ENCODE results near the gene SH2D5. TPM values are rescaled to one million over a fixed set of nuclear protein-coding genes. Genes with fewer than 3 reads are reported as not detected.

SH2D5 gene
- total RNA-seq, 1 experiment from 2014 or later = 10.4 TPM

DNA sequence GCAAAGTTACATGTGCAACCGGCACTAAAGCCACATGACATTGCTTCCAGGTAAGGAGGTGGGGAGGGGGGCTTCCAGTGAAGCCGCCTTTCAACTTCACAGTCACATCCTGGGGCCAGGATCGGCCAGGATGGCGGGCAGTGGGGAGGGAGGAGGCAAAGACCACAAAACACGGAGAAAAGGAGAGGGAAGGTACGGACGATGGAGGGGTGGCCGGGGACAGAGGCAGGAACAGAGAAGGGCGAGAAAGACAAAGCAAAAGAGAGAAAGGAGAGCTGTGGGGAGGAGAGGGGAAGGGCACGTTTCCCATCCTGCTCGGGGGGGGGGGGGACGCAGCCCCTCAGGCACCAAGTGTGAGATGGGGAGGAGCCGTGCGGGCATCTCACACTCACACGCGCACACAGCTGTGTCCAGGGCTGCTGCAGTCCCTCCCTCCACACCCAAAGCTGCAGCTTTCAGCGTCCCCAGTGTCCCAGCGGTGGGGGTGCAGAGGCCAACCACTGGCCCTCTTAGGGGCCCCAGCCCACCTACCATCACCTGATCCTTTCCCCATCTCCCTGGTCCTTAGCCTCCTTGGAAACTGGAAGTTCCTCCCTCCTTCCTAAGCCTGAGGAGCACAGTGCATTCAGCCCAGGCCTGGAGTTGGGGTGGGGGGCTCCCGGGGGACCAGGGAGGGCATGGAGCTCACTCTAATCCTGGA lies 2.4 kb downstream of the SH2D5 start:
- H2AFZ ChIP-seq (ENCODE audit: low read depth, low read length, poor library complexity, severe bottlenecking) = no peak overlapping the region
- CTCF ChIA-PET = interaction anchor here (0.8 kb wide), 1 partner anchor 465 kb away, joined by 4 read pairs; no protein-coding TSS in a partner anchor
- BruUV-seq (replicated peaks) = no TSS peak
- intact Hi-C loops (cut with micrococcal nuclease) = no loop called here
- RAD21 ChIA-PET (ENCODE audit: low non-redundant PET in 1 of 2, low total read pairs in 2 of 2, uncharacterized antibody in 2 of 2, unreplicated experiment in 2 of 2) = no interaction called here
- no peak overlapping the region for H3K4me2 ChIP-seq (ENCODE audit: low read length)
- POLR2A ChIA-PET = no interaction called here
- H3K9ac ChIP-seq (ENCODE audit: low read length) = no peak overlapping the region
- H3K4me3 ChIP-seq (replicated peaks in 1 of 2; ENCODE audit: low read depth in 1 of 2, low read length in 2 of 2) = no peak overlapping the region
- no peak overlapping the region for H3K27ac ChIP-seq (ENCODE audit: low read depth, low read length)
- no peaks in the 10 kb centered on the region for H3K9me2 ChIP-seq (ENCODE audit: insufficient read depth)
- DNase-seq (ENCODE audit: low read depth, low spot score) (no peak), ATAC-seq (no peak)
- TF ChIP-seq ZBTB33 (IDR thresholded peaks at IDR 0.05; ENCODE audit: extremely low read depth, insufficient replicate concordance, low read length) (no peak), CEBPB (IDR thresholded peaks at IDR 0.05; ENCODE audit: low read depth) (no peak), EZH2phosphoT487 (IDR thresholded peaks at IDR 0.05; ENCODE audit: borderline replicate concordance) (no peak), POLR2AphosphoS5 (IDR thresholded peaks at IDR 0.05; ENCODE audit: low read depth, low read length) (no peak), ZNF274 (IDR thresholded peaks at IDR 0.05; ENCODE audit: low read depth, low read length) (no peak), ATF3 (IDR thresholded peaks at IDR 0.05) (no peak), FOSL1 (IDR thresholded peaks at IDR 0.05; ENCODE audit: low read depth) (no peak), POLR2A (IDR thresholded peaks at IDR 0.05; ENCODE audit: borderline replicate concordance, extremely low read depth, insufficient read depth, insufficient read length) (no peak), ZFX (IDR thresholded peaks at IDR 0.05) (no peak), CBX3 (IDR thresholded peaks at IDR 0.05; ENCODE audit: low read depth) (no peak), EGR1 (IDR thresholded peaks at IDR 0.05; ENCODE audit: low read depth) (no peak)
- TF ChIP-seq, protein P1, sequence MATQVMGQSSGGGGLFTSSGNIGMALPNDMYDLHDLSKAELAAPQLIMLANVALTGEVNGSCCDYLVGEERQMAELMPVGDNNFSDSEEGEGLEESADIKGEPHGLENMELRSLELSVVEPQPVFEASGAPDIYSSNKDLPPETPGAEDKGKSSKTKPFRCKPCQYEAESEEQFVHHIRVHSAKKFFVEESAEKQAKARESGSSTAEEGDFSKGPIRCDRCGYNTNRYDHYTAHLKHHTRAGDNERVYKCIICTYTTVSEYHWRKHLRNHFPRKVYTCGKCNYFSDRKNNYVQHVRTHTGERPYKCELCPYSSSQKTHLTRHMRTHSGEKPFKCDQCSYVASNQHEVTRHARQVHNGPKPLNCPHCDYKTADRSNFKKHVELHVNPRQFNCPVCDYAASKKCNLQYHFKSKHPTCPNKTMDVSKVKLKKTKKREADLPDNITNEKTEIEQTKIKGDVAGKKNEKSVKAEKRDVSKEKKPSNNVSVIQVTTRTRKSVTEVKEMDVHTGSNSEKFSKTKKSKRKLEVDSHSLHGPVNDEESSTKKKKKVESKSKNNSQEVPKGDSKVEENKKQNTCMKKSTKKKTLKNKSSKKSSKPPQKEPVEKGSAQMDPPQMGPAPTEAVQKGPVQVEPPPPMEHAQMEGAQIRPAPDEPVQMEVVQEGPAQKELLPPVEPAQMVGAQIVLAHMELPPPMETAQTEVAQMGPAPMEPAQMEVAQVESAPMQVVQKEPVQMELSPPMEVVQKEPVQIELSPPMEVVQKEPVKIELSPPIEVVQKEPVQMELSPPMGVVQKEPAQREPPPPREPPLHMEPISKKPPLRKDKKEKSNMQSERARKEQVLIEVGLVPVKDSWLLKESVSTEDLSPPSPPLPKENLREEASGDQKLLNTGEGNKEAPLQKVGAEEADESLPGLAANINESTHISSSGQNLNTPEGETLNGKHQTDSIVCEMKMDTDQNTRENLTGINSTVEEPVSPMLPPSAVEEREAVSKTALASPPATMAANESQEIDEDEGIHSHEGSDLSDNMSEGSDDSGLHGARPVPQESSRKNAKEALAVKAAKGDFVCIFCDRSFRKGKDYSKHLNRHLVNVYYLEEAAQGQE (IDR thresholded peaks at IDR 0.05; ENCODE audit: low read depth) = no peak
- H3K27me3 ChIP-seq (ENCODE audit: insufficient read depth, low read length) = no peaks in the 10 kb centered on the region
- peaks cover 17 to 60% of the 10 kb centered on the region in 2 experiments for H3K4me1 ChIP-seq (ENCODE audit: control insufficient read depth in 1 of 2, insufficient read depth in 2 of 2, low read length in 2 of 2)
- H3K9me3 ChIP-seq (ENCODE audit: control insufficient read depth in 1 of 2, insufficient read depth in 1 of 2, low read depth in 1 of 2, low read length in 2 of 2) = no peaks in the 10 kb centered on the region
- H3K79me2 ChIP-seq (ENCODE audit: insufficient read depth, low read length) = peaks cover 5% of the 10 kb centered on the region; the same call in 1 of the 2 replicates
- H4K20me1 ChIP-seq (ENCODE audit: insufficient read depth) = no peaks in the 10 kb centered on the region
- no peaks in the 10 kb centered on the region for H3K36me3 ChIP-seq (ENCODE audit: control insufficient read depth in 1 of 2, insufficient read depth in 2 of 2, low read length in 2 of 2)
